ENCODE data around the gene UNC13B. TPM values are rescaled to one million over a fixed set of nuclear protein-coding genes. Genes with fewer than 3 reads are reported as not detected.

The UNC13B gene
- total RNA-seq, 1 experiment from 2014 or later, result 19.7 TPM

GRCh38 chr9:35366627-35367026, 204.8 kb downstream of the UNC13B start:
- no peaks in the 10 kb centered on the region for H3K9me3 Mint-ChIP-seq (ENCODE audit: unreplicated experiment)
- no peak for DNase-seq
- Histone ChIP-seq H3K4me1 (no peaks in the 10 kb centered on the region), H3K9me3 (no peaks in the 10 kb centered on the region), H3K27me3 (replicated peaks; ENCODE audit: control insufficient read depth, insufficient read depth, low read length) (no peaks in the 10 kb centered on the region), H3K4me3 (ENCODE audit: low read depth, low read length) (no peak overlapping the region), H3K36me3 (ENCODE audit: control insufficient read depth, insufficient read depth, low read length) (no peaks in the 10 kb centered on the region)
- CTCF ChIA-PET, result no interaction called here
- no TSS peak for BruUV-seq (replicated peaks)
- H3K27ac Mint-ChIP-seq (ENCODE audit: unreplicated experiment), result no peak overlapping the region
- H3K4me3 Mint-ChIP-seq (ENCODE audit: unreplicated experiment), result no peak overlapping the region
- intact Hi-C loops (cut with micrococcal nuclease; ENCODE audit: unreplicated experiment), result no loop called here
- no peaks in the 10 kb centered on the region for H3K36me3 Mint-ChIP-seq (ENCODE audit: insufficient read depth, unreplicated experiment)
- POLR2A ChIA-PET, result no interaction called here
- H3K4me1 Mint-ChIP-seq (ENCODE audit: low read depth, unreplicated experiment), result no peaks in the 10 kb centered on the region
- no peaks in the 10 kb centered on the region for H3K27me3 Mint-ChIP-seq (ENCODE audit: insufficient read depth, unreplicated experiment)
- TF ChIP-seq, protein P1, sequence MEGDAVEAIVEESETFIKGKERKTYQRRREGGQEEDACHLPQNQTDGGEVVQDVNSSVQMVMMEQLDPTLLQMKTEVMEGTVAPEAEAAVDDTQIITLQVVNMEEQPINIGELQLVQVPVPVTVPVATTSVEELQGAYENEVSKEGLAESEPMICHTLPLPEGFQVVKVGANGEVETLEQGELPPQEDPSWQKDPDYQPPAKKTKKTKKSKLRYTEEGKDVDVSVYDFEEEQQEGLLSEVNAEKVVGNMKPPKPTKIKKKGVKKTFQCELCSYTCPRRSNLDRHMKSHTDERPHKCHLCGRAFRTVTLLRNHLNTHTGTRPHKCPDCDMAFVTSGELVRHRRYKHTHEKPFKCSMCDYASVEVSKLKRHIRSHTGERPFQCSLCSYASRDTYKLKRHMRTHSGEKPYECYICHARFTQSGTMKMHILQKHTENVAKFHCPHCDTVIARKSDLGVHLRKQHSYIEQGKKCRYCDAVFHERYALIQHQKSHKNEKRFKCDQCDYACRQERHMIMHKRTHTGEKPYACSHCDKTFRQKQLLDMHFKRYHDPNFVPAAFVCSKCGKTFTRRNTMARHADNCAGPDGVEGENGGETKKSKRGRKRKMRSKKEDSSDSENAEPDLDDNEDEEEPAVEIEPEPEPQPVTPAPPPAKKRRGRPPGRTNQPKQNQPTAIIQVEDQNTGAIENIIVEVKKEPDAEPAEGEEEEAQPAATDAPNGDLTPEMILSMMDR (IDR thresholded peaks at IDR 0.05; ENCODE audit: insufficient read depth in 1 of 2, low read depth in 1 of 2, low read length in 1 of 2, severe bottlenecking in 1 of 2, unreplicated experiment in 1 of 2), result no peak

- Mint-ChIP-seq H3K36me3 (ENCODE audit: insufficient read depth, unreplicated experiment) (no peaks in the 10 kb centered on the region), H3K4me3 (ENCODE audit: unreplicated experiment) (no peak overlapping the region), H3K9me3 (ENCODE audit: unreplicated experiment) (no peaks in the 10 kb centered on the region), H3K27ac (ENCODE audit: unreplicated experiment) (no peak overlapping the region), H3K4me1 (ENCODE audit: low read depth, unreplicated experiment) (no peaks in the 10 kb centered on the region), H3K27me3 (ENCODE audit: insufficient read depth, unreplicated experiment) (no peaks in the 10 kb centered on the region)
- ChIA-PET CTCF (no interaction called here), POLR2A (no interaction called here)
- Histone ChIP-seq H3K4me3 (ENCODE audit: low read depth, low read length) (no peak overlapping the region), H3K9me3 (no peaks in the 10 kb centered on the region), H3K4me1 (no peaks in the 10 kb centered on the region), H3K27me3 (replicated peaks; ENCODE audit: control insufficient read depth, insufficient read depth, low read length) (no peaks in the 10 kb centered on the region), H3K36me3 (ENCODE audit: control insufficient read depth, insufficient read depth, low read length) (no peaks in the 10 kb centered on the region)
- TF ChIP-seq, protein P1 (IDR thresholded peaks at IDR 0.05; ENCODE audit: insufficient read depth in 1 of 2, low read depth in 1 of 2, low read length in 1 of 2, severe bottlenecking in 1 of 2, unreplicated experiment in 1 of 2), result no peak
- BruUV-seq (replicated peaks), result no TSS peak
- intact Hi-C loops (cut with micrococcal nuclease; ENCODE audit: unreplicated experiment), result no loop called here
- DNase-seq, result no peak
These were observed 205.6 kb downstream of the UNC13B start for GRCh38 chr9:35367451-35367850.

GRCh38 chr9:35370241-35370640, 208.4 kb downstream of the UNC13B start:
- H3K27me3 Mint-ChIP-seq (ENCODE audit: insufficient read depth, unreplicated experiment), result no peaks in the 10 kb centered on the region
- no peaks in the 10 kb centered on the region for H3K36me3 Mint-ChIP-seq (ENCODE audit: insufficient read depth, unreplicated experiment)
- TF ChIP-seq, protein P1 (IDR thresholded peaks at IDR 0.05; ENCODE audit: insufficient read depth in 1 of 2, low read depth in 1 of 2, low read length in 1 of 2, severe bottlenecking in 1 of 2, unreplicated experiment in 1 of 2), result no peak
- no peaks in the 10 kb centered on the region for H3K4me1 ChIP-seq
- no peak for DNase-seq
- H3K36me3 ChIP-seq (ENCODE audit: control insufficient read depth, insufficient read depth, low read length), result no peaks in the 10 kb centered on the region
- no peaks in the 10 kb centered on the region for H3K9me3 Mint-ChIP-seq (ENCODE audit: unreplicated experiment)
- H3K4me1 Mint-ChIP-seq (ENCODE audit: low read depth, unreplicated experiment), result no peaks in the 10 kb centered on the region
- ChIA-PET CTCF (no interaction called here), POLR2A (no interaction called here)
- BruUV-seq (replicated peaks), result no TSS peak
- intact Hi-C loops (cut with micrococcal nuclease; ENCODE audit: unreplicated experiment), result no loop called here
- no peak overlapping the region for H3K4me3 ChIP-seq (ENCODE audit: low read depth, low read length)
- no peaks in the 10 kb centered on the region for H3K27me3 ChIP-seq (replicated peaks; ENCODE audit: control insufficient read depth, insufficient read depth, low read length)
- no peak overlapping the region for H3K4me3 Mint-ChIP-seq (ENCODE audit: unreplicated experiment)
- H3K9me3 ChIP-seq, result no peaks in the 10 kb centered on the region
- no peak overlapping the region for H3K27ac Mint-ChIP-seq (ENCODE audit: unreplicated experiment)

Measured in Caco-2 (cell line).